Hematopoietic multipotent progenitor cell treated with erythropoietin and hydrocortisone succinate and interleukin-3 and kit ligand, for 15 days (in vitro differentiated cells): ENCODE data around the gene NBDY.
"Not testable (repeated sequence)": the region's sequence is repeated elsewhere in the genome, so short reads cannot be mapped to it uniquely, and the experiment has no call there.

ENCODE experiments used
- DNase-seq: peaks from one replicate; pipeline ENCODE4 v3.0.0-alpha.2; 2015; ENCODE audit warnings: low spot score

NBDY gene

GRCh38 chrX:56800801-56801200, 71.8 kb downstream of the NBDY start:
- peak; percentile 36 for DNase-seq

- DNase-seq: no peak
Measured at GRCh38 chrX:56802428-56802827, 73.4 kb downstream of the NBDY start.

GRCh38 chrX:56802921-56803849, 74.1 kb downstream of the NBDY start:
- DNase-seq: peak; percentile 66

- no peak for DNase-seq
Measured at GRCh38 chrX:56803850-56804681, 75.0 kb downstream of the NBDY start.

- no peak for DNase-seq
Measured at GRCh38 chrX:56804867-56805266, 75.8 kb downstream of the NBDY start.

GRCh38 chrX:56805399-56805798, 76.4 kb downstream of the NBDY start:
- no peak for DNase-seq

- not testable (repeated sequence) for DNase-seq
Measured at GRCh38 chrX:56806176-56806575, 77.1 kb downstream of the NBDY start.

- DNase-seq: no peak
Measured at GRCh38 chrX:56811599-56811998, 82.6 kb downstream of the NBDY start.

GRCh38 chrX:56812515-56813105, 83.6 kb downstream of the NBDY start:
- peak; percentile 62 for DNase-seq

GRCh38 chrX:56813318-56813837, 84.3 kb downstream of the NBDY start:
- DNase-seq: peak; percentile 58

- DNase-seq: no peak
Measured at GRCh38 chrX:56817179-56817578, 88.1 kb downstream of the NBDY start.

- no peak for DNase-seq
Measured at GRCh38 chrX:56826020-56826419, 97.0 kb downstream of the NBDY start.

GRCh38 chrX:56833626-56834025, 104.6 kb downstream of the NBDY start:
- DNase-seq: no peak

GRCh38 chrX:56853436-56853835, 124.4 kb downstream of the NBDY start:
- no peak for DNase-seq

- DNase-seq: no peak
Measured at GRCh38 chrX:56857042-56857441, 128.0 kb downstream of the NBDY start.

GRCh38 chrX:56860888-56861287, 131.8 kb downstream of the NBDY start:
- DNase-seq: no peak
